Kidney epithelial cell (primary cell): ENCODE data around the gene ABCB11. TPM values are rescaled to one million over a fixed set of nuclear protein-coding genes. Genes with fewer than 3 reads are reported as not detected.

Experiments used
- DNase-seq: peaks from one replicate; pipeline ENCODE4 v3.0.0-alpha.2; 2010; ENCODE audit warnings: low read depth
- H3K27me3 ChIP-seq: 2 replicates; pipeline ENCODE4 v1.6.0; 2011; ENCODE audit warnings: low read length; ENCODE audit not compliant: control insufficient read depth, insufficient read depth
- H3K36me3 ChIP-seq: 2 replicates; pipeline ENCODE4 v1.5.1; 2011; ENCODE audit warnings: low read length; ENCODE audit not compliant: control insufficient read depth, insufficient read depth
- H3K4me3 ChIP-seq: 2 replicates; pipeline ENCODE4 v1.5.1; 2011; ENCODE audit warnings: low read depth, mild to moderate bottlenecking, control low read depth, low read length
- total RNA-seq: library from RNA; depleted of rRNA; stranded (reverse); fragments of >200 nt; gene quantifications from 2 replicates; pipeline ENCODE4 v1.2.3, GENCODE V29; 2015
- TF ChIP-seq, protein P1 (sequence below): IDR thresholded peaks from 2 replicates; pipeline ENCODE4 v1.5.1; 2011; ENCODE audit warnings: mild to moderate bottlenecking, moderate library complexity, low read length, control low read depth, inconsistent platforms; ENCODE audit not compliant: insufficient read depth, poor library complexity, severe bottlenecking

Gene ABCB11
- total RNA-seq, 1 donor from 2014 or later, result not detected

DNA sequence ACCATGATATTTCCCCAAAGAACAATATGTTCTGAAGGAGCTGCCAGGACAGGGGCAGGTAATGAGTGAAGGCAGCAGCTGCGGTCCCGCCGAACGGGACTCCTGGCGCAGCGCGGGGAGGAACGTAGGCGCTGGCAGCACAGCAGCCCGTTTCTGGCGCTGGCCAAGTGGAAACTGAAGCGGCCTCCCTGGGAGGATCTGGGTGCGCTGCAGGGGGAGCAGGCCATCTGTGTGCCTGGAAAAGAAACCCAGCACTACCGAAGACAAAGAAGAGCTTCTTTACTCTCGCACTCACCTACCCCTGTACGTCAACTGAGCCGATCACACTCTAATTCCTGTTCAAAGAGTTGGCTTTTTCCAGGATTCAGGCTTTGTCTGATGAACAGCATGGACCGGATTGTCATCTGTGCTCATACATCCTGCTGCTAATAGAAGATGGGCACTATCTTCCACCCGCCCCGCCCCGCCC lies 118.2 kb downstream of the ABCB11 start:
- H3K27me3 ChIP-seq, result peaks cover 9% of the 10 kb centered on the region
- H3K36me3 ChIP-seq, result no peaks in the 10 kb centered on the region
- peak overlapping the region; percentile 20 for H3K4me3 ChIP-seq
- DNase-seq, result no peak
- TF ChIP-seq, protein P1, sequence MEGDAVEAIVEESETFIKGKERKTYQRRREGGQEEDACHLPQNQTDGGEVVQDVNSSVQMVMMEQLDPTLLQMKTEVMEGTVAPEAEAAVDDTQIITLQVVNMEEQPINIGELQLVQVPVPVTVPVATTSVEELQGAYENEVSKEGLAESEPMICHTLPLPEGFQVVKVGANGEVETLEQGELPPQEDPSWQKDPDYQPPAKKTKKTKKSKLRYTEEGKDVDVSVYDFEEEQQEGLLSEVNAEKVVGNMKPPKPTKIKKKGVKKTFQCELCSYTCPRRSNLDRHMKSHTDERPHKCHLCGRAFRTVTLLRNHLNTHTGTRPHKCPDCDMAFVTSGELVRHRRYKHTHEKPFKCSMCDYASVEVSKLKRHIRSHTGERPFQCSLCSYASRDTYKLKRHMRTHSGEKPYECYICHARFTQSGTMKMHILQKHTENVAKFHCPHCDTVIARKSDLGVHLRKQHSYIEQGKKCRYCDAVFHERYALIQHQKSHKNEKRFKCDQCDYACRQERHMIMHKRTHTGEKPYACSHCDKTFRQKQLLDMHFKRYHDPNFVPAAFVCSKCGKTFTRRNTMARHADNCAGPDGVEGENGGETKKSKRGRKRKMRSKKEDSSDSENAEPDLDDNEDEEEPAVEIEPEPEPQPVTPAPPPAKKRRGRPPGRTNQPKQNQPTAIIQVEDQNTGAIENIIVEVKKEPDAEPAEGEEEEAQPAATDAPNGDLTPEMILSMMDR, result no peak

DNA sequence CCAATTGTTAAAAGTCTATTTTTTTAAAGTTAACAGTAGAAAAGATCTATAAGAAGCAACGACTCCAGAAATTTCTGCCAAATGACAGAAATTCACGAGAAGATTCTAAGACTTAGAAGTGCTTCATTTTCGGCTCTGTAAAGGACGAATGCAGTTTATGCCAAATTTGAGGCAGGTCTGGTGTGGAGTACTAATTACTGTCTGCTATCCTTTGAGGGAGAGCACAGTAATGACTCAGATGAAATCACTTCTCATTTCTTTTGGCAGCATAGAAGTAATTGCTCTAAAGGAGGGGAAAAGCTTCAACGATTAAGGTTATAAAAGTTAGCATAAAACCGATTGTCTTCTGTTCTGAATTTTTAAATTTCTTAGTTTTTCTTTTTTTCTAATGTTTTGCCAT lies 118.7 kb downstream of the ABCB11 start:
- H3K4me3 ChIP-seq, result no peak overlapping the region
- H3K27me3 ChIP-seq, result peaks cover 9% of the 10 kb centered on the region
- TF ChIP-seq, protein P1, result no peak
- DNase-seq, result no peak
- H3K36me3 ChIP-seq, result no peaks in the 10 kb centered on the region

DNA sequence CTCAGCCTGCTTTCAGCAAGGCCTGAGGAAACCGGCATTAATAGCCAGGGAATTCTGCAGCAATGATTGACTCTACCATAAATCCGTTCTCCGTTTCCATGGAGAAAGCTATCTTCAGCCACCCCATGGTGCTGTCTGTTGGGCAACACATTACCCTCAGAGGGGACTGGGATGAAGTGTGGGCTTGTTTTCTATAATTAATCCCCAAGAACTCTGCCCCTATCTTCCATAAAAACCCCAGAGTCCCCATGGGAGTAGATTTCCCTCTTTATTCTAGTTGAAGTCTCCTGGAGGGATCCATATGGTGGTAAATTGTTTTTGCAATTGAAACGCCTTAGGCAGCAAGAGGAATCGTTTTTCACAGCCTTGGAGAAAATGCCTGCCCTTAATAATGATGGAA lies 120.8 kb downstream of the ABCB11 start:
- TF ChIP-seq, protein P1, result no peak
- no peak for DNase-seq
- Histone ChIP-seq H3K4me3 (no peak overlapping the region), H3K36me3 (no peaks in the 10 kb centered on the region), H3K27me3 (peaks cover 9% of the 10 kb centered on the region)

DNA sequence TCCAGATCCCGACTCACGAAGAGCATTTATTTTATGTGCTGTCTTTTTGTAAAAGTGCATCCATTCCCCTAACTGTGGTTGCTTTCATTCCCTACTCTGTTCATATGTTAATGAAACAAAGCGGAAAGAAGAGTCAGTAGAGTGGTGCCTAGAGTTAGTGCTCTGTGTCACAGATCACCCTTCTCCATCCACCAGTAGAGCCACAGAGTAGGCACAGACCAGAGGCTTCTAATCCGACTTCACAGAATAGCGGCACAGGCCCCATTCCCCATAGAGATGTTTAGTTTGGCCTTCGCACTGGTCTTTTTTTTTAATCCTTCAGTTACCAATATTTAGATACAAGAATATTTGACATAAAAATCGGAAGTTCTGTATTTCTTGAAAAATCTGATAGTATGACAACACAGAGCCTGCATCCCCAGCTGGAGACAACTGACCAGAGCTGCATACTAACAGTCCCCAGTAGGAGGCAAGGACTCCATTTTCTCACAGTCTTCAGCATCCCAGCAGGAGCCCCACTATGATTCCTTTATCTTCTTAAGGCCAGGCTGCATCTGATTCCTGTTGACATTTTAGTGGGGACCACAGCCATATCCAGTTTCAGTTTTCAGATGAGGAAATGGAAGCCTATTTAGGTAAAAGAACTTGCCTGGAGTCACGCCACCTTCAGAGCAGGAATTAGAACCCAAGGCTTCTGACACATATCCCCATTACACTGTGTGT lies 123.0 kb downstream of the ABCB11 start:
- peaks cover 8% of the 10 kb centered on the region for H3K27me3 ChIP-seq
- no peak for DNase-seq
- no peak overlapping the region for H3K4me3 ChIP-seq
- TF ChIP-seq, protein P1, result no peak
- no peaks in the 10 kb centered on the region for H3K36me3 ChIP-seq

DNA sequence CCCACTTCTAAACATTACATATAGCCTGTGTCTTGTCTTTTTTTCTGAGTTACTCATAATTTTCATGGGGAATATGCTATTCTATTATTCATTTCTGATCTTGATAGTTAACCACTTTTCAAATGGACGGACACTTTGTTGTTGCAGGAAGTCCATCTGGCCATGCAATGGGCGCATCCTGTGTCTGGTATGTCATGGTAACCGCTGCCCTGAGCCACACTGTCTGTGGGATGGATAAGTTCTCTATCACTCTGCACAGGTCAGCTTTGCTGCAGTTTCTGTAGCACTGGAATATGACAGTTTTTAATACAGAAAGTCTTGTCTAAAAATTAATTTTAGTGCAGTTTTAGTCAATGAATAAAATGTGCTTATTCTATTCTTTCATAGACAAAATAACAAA lies 126.8 kb downstream of the ABCB11 start:
- no peak overlapping the region for H3K4me3 ChIP-seq
- DNase-seq, result no peak
- no peaks in the 10 kb centered on the region for H3K36me3 ChIP-seq
- peaks cover 2% of the 10 kb centered on the region for H3K27me3 ChIP-seq
- TF ChIP-seq, protein P1, result no peak

DNA sequence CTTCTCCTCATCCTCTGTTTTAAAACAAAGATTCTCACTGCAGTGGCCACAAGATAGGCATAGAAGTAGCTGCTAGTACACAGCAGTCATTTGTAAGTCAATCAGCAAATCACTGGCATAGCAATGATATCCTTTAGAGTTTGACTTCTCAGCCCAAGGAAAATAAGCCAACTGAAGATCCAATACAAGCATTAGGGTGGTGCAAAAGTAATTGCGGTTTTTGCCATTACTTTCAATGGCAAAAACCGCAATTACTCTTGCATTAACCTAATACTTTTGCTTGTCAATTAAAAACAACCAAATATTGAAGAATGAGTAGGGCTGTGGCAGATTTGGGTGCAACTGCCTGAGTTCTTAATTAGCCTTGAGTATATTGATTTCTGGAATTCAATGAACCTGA lies 127.2 kb downstream of the ABCB11 start:
- no peak for DNase-seq
- no peak overlapping the region for H3K4me3 ChIP-seq
- no peaks in the 10 kb centered on the region for H3K36me3 ChIP-seq
- peaks cover 2% of the 10 kb centered on the region for H3K27me3 ChIP-seq
- TF ChIP-seq, protein P1, result no peak
